Heart right ventricle (tissue), 16 donors: Measurements from ENCODE around the gene GRIN2C. TPM values are rescaled to one million over a fixed set of nuclear protein-coding genes. Genes with fewer than 3 reads are reported as not detected.
A peak's percentile ranks its signal among the peaks of the same experiment; 100 is the strongest.

Source experiments
- ATAC-seq, 8 donors: fragments of 200-7000 bp; cut with Tn5 transposase; one replicate each; pipeline ENCODE4 v1.9.1; 2020; ENCODE audit warnings: mild to moderate bottlenecking in 8 of 8, moderate library complexity in 8 of 8, moderate number of reproducible peaks in 1 of 8
- DNase-seq, 2 donors: peaks; one replicate each; pipeline ENCODE4 v3.0.0-alpha.2; 2020
- H3K27ac ChIP-seq, 10 donors: fragments of 200-600 bp; sonication (generic) in 2 of 10; one replicate each; pipeline versions ENCODE4 v1.5.0 to v1.8.0; 2020 to 2022; ENCODE audit warnings: mild to moderate bottlenecking in 3 of 10
- H3K27me3 ChIP-seq, 7 donors: fragments of 200-600 bp; one replicate each; pipeline ENCODE4 v1.8.0; 2021 to 2022; ENCODE audit warnings: mild to moderate bottlenecking in 2 of 7
- H3K36me3 ChIP-seq, 9 donors: fragments of 200-600 bp; sonication (generic) in 1 of 9; one replicate each; pipeline versions ENCODE4 v1.5.0 to v1.8.0; 2020 to 2022; ENCODE audit warnings: mild to moderate bottlenecking in 2 of 9
- H3K4me1 ChIP-seq, 9 donors: fragments of 200-600 bp; sonication (generic) in 1 of 9; one replicate each; pipeline versions ENCODE4 v1.5.0 to v1.8.0; 2020 to 2022; ENCODE audit warnings: mild to moderate bottlenecking in 4 of 9
- H3K4me3 ChIP-seq, 10 donors: fragments of 200-600 bp; sonication (generic) in 2 of 10; one replicate each; pipeline versions ENCODE4 v1.5.0 to v1.8.0; 2020 to 2022; ENCODE audit warnings: mild to moderate bottlenecking in 7 of 10, moderate library complexity in 2 of 10
- H3K9me3 ChIP-seq, 11 donors: fragments of 200-600 bp in 10 of 11; sonication (generic) in 2 of 11; one replicate each; pipeline versions ENCODE4 v1.5.0 to v1.8.0; 2013 to 2022; ENCODE audit warnings: mild to moderate bottlenecking in 2 of 11, control low read depth in 1 of 11, moderate library complexity in 1 of 11
- CTCF ChIP-seq, 9 donors: fragments of 200-600 bp; sonication (generic) in 2 of 9; IDR thresholded peaks; one replicate each; pipeline versions ENCODE4 v1.5.0 to v1.8.0; 2021 to 2022; ENCODE audit warnings: antibody characterized with exemption in 9 of 9, mild to moderate bottlenecking in 5 of 9, moderate library complexity in 1 of 9
- WGBS, 2 donors: extraction: QIAGEN DNeasy Blood & Tissue Kit; methylation state at CpG; one replicate each; pipeline ENCODE4 v1.1.7; 2013; ENCODE audit warnings: inconsistent platforms in 1 of 2; 5-methylcytosine and 5-hydroxymethylcytosine counted together
- intact Hi-C, 10 donors: fragments of 100-400 bp; cut with DNase I; formaldehyde crosslinking; loops; one replicate each; pipeline versions ENCODE4 v1.11.1 to v1.14.2; 2022
- polyA plus RNA-seq, 2 donors: library from polyadenylated mRNA; stranded (reverse); fragments of 200-250 nt; gene quantifications; one replicate each; pipeline ENCODE4 v1.2.3, GENCODE V29; 2013
- total RNA-seq, 10 donors: library from RNA; stranded (reverse); fragmentation: NEBNext Ultra II Directional in 3 of 10; extraction: Animal tissue kit (Norgen Biotek cat#: 25700) in 3 of 10; gene quantifications; one replicate each; pipeline versions ENCODE4 v1.2.1 to v1.2.4, GENCODE V29; 2021 to 2023
- donor health status: Arrhythmogenic right ventricular cardiomyopathy.
- donor health status: ischemic (EF 13 %, LVEDD 7.1; RV severe dilation, severe dysfunction).
- donor health status: healthy with polysubstance abuse.
- donor health status: DM: no; HTN: yes; CAD: no.
- donor health status: DM: no; HTN: no; CAD: no.
- donor health status: ischemic (EF 25% LVEDD 6.9; RV normal size, moderate dysfunction).
- donor health status: ischemic (EF 25% LVEDD 5.7; RV mildly dilated, moderate dysfunction).
- donor health status: healthy.
- donor health status: DM: yes; HTN: yes; CAD: no.
- donor health status: Ischemic cardiomyopathy.
- donor health status: ischemic (EF 35%, LVEDD 5.7; RV mildly dilated, moderate dysfunction).
- donor health status: nonischemic (EF 11% LVEDD 7.7; RV severe dilation, severe dysfunction).
- donor health status: DM: yes; HTN: yes; CAD: no.
- donor health status: PGD.
- donor health status: ischemic (EF 29% LVEDD 5.4; RV normal size, mild dysfunction).
- donor health status: nonischemic (EF 23%, LVEDD 6.1; RV moderate dilation, normal function).

The GRIN2C gene
- total and polyA plus RNA-seq, 12 donors: 0.13 to 0.66 (median 0.31) TPM

GRCh38 chr17:74864297-74864865 lies 4.7 kb upstream of the GRIN2C start:
- intact Hi-C loops: loop anchor here (2.0 to 10.0 kb wide), 9 partner anchors 72 to 210 kb away; partner anchors contain the start of gene NHERF1 (in 2 of the 10)
- H3K9me3 ChIP-seq: no peaks in the 10 kb centered on the region
- peak in 1 of 8 donors; percentile 12 for ATAC-seq

GRCh38 chr17:74863420-74864296 lies 4.0 kb upstream of the GRIN2C start:
- Histone ChIP-seq H3K4me1 (peaks cover 9 to 38% (median 26%) of the 10 kb centered on the region in 9 donors), H3K36me3 (peaks cover 0 to 5% (median 0%) of the 10 kb centered on the region in 9 donors), H3K4me3 (no peak overlapping the region), H3K27me3 (peaks cover 24 to 40% (median 35%) of the 10 kb centered on the region in 7 donors), H3K27ac (no peak overlapping the region), H3K9me3 (no peaks in the 10 kb centered on the region)
- no peak for DNase-seq
- intact Hi-C loops: loop anchor here (2.0 to 10.0 kb wide), 9 partner anchors 71 to 209 kb away; partner anchors contain the start of gene NHERF1 (in 2 of the 10)
- 89 to 90% methylated on average over 25 of the region's 25 CpGs for WGBS, 2 donors
- ATAC-seq: no peak
- no peak for TF ChIP-seq CTCF (IDR thresholded peaks at IDR 0.05)

More at GRCh38 chr17:74864297-74864865, 4.7 kb upstream of the GRIN2C start:
- peaks cover 0 to 5% (median 0%) of the 10 kb centered on the region in 9 donors for H3K36me3 ChIP-seq
- no peak for DNase-seq
- peaks cover 9 to 37% (median 26%) of the 10 kb centered on the region in 9 donors for H3K4me1 ChIP-seq
- H3K27ac ChIP-seq: no peak overlapping the region
- H3K27me3 ChIP-seq: peaks cover 17 to 33% (median 28%) of the 10 kb centered on the region in 7 donors
- WGBS, 2 donors: 92% methylated on average over 15 of the region's 15 CpGs
- TF ChIP-seq CTCF (IDR thresholded peaks at IDR 0.05): no peak
- H3K4me3 ChIP-seq: no peak overlapping the region

- Histone ChIP-seq H3K27ac (no peak overlapping the region), H3K36me3 (peaks cover 0 to 5% (median 0%) of the 10 kb centered on the region in 9 donors), H3K27me3 (peaks cover 24 to 48% (median 37%) of the 10 kb centered on the region in 7 donors), H3K4me3 (no peak overlapping the region), H3K9me3 (no peaks in the 10 kb centered on the region), H3K4me1 (peaks cover 9 to 33% (median 26%) of the 10 kb centered on the region in 9 donors)
- 87 to 89% methylated on average over 6 of the region's 6 CpGs for WGBS, 2 donors
- DNase-seq: no peak
- no peak for TF ChIP-seq CTCF (IDR thresholded peaks at IDR 0.05)
- ATAC-seq: no peak
- intact Hi-C loops: loop anchor here in 8 of 10 donors (1.0 to 10.0 kb wide), 9 partner anchors 70 to 208 kb away; partner anchors contain the start of gene NHERF1 (in 2 of the 8)
These were observed 3.2 kb upstream of the GRIN2C start for GRCh38 chr17:74862919-74863318.
